Uterus (tissue), 4 donors: ENCODE measurements around the gene DHX9. TPM values are rescaled to one million over a fixed set of nuclear protein-coding genes. Genes with fewer than 3 reads are reported as not detected.

Source experiments
- DNase-seq, 2 donors: peaks; one replicate each; pipeline ENCODE4 v3.0.0-alpha.2; 2019 to 2020
- H3K27ac ChIP-seq, 2 donors: fragments of 200-600 bp; sonication (generic); 1 replicate in 1 of 2; 2 replicates in 1 of 2; pipeline ENCODE4 v1.5.1; 2016 to 2018
- H3K27me3 ChIP-seq, 2 donors: fragments of 200-600 bp; sonication (generic); one replicate each; pipeline ENCODE4 v1.5.1; 2018 to 2019; ENCODE audit warnings: control low read depth in 1 of 2
- H3K36me3 ChIP-seq, 2 donors: fragments of 200-600 bp; sonication (generic); one replicate each; pipeline ENCODE4 v1.5.1; 2019; ENCODE audit warnings: control low read depth in 1 of 2
- H3K4me1 ChIP-seq, 2 donors: fragments of 200-600 bp; sonication (generic); one replicate each; pipeline ENCODE4 v1.5.1; 2018 to 2019; ENCODE audit warnings: control low read depth in 1 of 2
- H3K4me3 ChIP-seq, 2 donors: fragments of 200-600 bp; sonication (generic); 1 replicate in 1 of 2; 2 replicates in 1 of 2; pipeline ENCODE4 v1.5.1; 2018 to 2019; ENCODE audit warnings: mild to moderate bottlenecking in 1 of 2
- H3K9me3 ChIP-seq, 2 donors: fragments of 200-600 bp; sonication (generic); one replicate each; pipeline ENCODE4 v1.5.1; 2019; ENCODE audit warnings: control low read depth in 1 of 2
- POLR2A ChIP-seq, 2 donors: fragments of 450-650 bp; IDR thresholded peaks; one replicate each; pipeline ENCODE4 v1.6.1; 2016; ENCODE audit warnings: antibody characterized with exemption in 2 of 2, mild to moderate bottlenecking in 1 of 2, moderate library complexity in 1 of 2
- intact Hi-C: fragments of 100-400 bp; cut with DNase I; formaldehyde crosslinking; loops from one replicate; pipeline ENCODE4 v1.15.1; 2023; ENCODE audit warnings: low total_unique reads
- total RNA-seq, 4 donors: library from RNA; depleted of rRNA in 3 of 4; stranded (reverse); fragments of >200 nt in 3 of 4; gene quantifications; one replicate each; pipeline versions ENCODE4 v1.1.0 to v1.2.4, GENCODE V29; 2014 to 2023
- TF ChIP-seq, protein P1 (sequence below), 4 experiments: fragments of 200-600 bp in 2 of 4; fragments of 450-650 bp in 2 of 4; sonication (generic) in 2 of 4; IDR thresholded peaks; one replicate each; pipeline ENCODE4 v1.5.1; 2016 to 2019; ENCODE audit warnings: antibody characterized with exemption in 4 of 4, mild to moderate bottlenecking in 2 of 4, moderate library complexity in 1 of 4
- donor health status: DM: yes; HTN: yes; CAD: no.

DHX9 gene
- total RNA-seq, 4 donors from 2014 or later, result 70.0 to 227 (median 151) TPM

DNA sequence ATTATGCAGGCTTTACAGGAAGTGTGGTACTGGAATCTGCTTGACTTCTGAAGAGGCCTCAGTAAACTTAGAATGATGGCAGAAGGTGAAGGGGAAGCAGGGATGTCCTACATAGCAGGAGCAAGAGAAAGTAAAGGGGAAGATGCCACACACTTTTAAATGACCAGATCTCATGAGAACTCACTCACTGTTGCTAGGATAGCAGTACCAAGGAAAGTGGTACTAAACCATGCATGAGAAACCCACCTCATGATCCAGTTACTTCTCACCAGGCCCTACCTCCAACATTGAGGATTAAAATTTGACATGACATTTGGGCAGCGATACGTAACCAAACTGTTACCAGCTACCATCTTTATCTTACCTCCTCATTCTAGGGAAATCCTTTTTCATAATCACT, 9.6 kb downstream of the DHX9 start:
- Histone ChIP-seq H3K4me1 (no peaks in the 10 kb centered on the region), H3K27ac (no peak overlapping the region), H3K27me3 (no peaks in the 10 kb centered on the region), H3K4me3 (no peak overlapping the region), H3K9me3 (no peaks in the 10 kb centered on the region), H3K36me3 (no peaks in the 10 kb centered on the region)
- intact Hi-C loops, result no loop called here
- TF ChIP-seq, protein P1, sequence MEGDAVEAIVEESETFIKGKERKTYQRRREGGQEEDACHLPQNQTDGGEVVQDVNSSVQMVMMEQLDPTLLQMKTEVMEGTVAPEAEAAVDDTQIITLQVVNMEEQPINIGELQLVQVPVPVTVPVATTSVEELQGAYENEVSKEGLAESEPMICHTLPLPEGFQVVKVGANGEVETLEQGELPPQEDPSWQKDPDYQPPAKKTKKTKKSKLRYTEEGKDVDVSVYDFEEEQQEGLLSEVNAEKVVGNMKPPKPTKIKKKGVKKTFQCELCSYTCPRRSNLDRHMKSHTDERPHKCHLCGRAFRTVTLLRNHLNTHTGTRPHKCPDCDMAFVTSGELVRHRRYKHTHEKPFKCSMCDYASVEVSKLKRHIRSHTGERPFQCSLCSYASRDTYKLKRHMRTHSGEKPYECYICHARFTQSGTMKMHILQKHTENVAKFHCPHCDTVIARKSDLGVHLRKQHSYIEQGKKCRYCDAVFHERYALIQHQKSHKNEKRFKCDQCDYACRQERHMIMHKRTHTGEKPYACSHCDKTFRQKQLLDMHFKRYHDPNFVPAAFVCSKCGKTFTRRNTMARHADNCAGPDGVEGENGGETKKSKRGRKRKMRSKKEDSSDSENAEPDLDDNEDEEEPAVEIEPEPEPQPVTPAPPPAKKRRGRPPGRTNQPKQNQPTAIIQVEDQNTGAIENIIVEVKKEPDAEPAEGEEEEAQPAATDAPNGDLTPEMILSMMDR (IDR thresholded peaks at IDR 0.05), result no peak
- TF ChIP-seq POLR2A (IDR thresholded peaks at IDR 0.05), result no peak
- no peak for DNase-seq

DNA sequence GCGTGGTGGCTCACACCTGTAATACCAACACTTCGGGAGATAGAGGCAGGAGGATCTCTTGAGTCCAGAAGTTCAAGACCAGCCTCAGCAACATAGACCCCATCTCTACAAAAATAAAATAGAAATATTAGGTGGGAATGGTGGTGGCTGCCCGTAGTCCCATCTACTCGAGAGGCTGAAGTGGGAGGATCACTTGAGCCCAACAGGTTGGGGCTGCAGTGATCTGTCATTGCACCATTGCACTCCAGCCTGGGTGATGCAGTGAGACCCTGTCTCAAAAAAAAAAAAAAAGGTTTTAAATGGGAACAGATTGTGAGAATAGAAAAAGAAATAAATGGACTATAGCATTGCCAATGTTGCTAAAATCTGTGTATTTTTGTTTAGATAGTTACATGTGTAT, 11.2 kb downstream of the DHX9 start:
- no peak overlapping the region for H3K4me3 ChIP-seq
- no peaks in the 10 kb centered on the region for H3K36me3 ChIP-seq
- no peaks in the 10 kb centered on the region for H3K9me3 ChIP-seq
- TF ChIP-seq, protein P1 (IDR thresholded peaks at IDR 0.05), result no peak
- no peak for TF ChIP-seq POLR2A (IDR thresholded peaks at IDR 0.05)
- H3K27me3 ChIP-seq, result no peaks in the 10 kb centered on the region
- intact Hi-C loops, result no loop called here
- no peak for DNase-seq
- no peak overlapping the region for H3K27ac ChIP-seq
- H3K4me1 ChIP-seq, result no peaks in the 10 kb centered on the region

DNA sequence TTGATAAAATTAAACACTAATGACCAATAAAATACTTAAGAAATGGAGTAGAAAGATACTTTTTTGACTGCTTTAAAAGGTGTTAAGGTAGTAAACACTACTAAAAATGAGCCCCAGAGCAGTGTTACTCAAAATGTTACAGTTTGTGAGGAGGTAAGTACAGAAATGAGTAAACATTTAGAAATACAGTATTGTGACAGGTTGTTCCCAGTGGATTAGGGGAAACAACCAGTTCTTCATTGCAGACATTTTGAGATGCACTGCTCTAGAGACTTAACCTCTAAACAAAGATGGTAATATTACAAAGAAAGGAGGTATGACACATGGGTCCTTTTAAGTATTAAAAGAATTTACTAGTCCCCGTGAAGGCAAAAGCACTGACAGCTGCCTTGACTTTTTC, 12.7 kb downstream of the DHX9 start:
- intact Hi-C loops, result no loop called here
- TF ChIP-seq, protein P1 (IDR thresholded peaks at IDR 0.05), result no peak
- no peak for TF ChIP-seq POLR2A (IDR thresholded peaks at IDR 0.05)
- Histone ChIP-seq H3K27ac (no peak overlapping the region), H3K27me3 (no peaks in the 10 kb centered on the region), H3K9me3 (no peaks in the 10 kb centered on the region), H3K4me3 (no peak overlapping the region), H3K4me1 (no peaks in the 10 kb centered on the region), H3K36me3 (no peaks in the 10 kb centered on the region)
- no peak for DNase-seq

DNA sequence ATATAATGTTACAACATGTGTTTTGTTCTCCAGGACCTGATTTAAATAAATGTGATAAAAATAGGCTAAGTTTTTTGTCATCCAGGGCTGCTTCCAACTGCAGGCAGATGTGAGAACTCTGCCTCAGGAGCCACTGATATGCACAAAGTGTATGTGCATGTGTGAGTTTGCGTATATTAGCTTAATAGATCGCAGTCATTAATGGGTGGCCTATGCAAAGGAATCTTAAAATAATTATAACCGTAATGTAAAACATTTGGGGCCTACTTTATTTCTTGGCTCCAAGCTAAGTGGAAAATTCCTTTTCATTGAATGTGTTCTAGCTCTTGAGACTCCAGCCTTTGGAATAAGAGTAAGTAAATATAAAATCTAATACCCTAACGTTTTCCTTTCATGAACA, 16.8 kb downstream of the DHX9 start:
- no peaks in the 10 kb centered on the region for H3K4me1 ChIP-seq
- no peaks in the 10 kb centered on the region for H3K27me3 ChIP-seq
- H3K36me3 ChIP-seq, result no peaks in the 10 kb centered on the region
- H3K4me3 ChIP-seq, result no peak overlapping the region
- no peak for DNase-seq
- no peak overlapping the region for H3K27ac ChIP-seq
- TF ChIP-seq, protein P1 (IDR thresholded peaks at IDR 0.05), result no peak
- no peak for TF ChIP-seq POLR2A (IDR thresholded peaks at IDR 0.05)
- intact Hi-C loops, result no loop called here
- no peaks in the 10 kb centered on the region for H3K9me3 ChIP-seq

DNA sequence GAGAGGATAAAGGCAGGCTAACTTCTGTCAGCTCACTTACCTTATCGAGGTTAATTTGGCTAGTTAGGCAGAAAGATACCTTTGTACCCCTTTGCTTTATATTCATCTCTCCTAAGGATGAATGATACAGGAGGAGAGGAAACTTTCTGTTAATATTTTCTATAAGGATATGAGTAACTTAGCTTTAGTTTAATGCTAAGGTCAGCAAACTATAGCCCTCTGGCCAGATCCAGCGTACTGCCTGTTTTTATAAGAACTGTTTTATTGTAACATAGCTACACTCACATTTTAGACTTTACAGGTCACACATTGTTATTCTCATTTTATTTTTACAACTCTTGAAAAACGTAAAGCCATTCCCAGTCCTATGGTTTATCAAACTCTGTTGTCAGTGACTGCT, 18.1 kb downstream of the DHX9 start:
- intact Hi-C loops, result no loop called here
- no peak for DNase-seq
- no peaks in the 10 kb centered on the region for H3K9me3 ChIP-seq
- no peaks in the 10 kb centered on the region for H3K27me3 ChIP-seq
- H3K4me1 ChIP-seq, result no peaks in the 10 kb centered on the region
- TF ChIP-seq POLR2A (IDR thresholded peaks at IDR 0.05), result no peak
- TF ChIP-seq, protein P1 (IDR thresholded peaks at IDR 0.05), result no peak
- H3K36me3 ChIP-seq, result no peaks in the 10 kb centered on the region
- H3K27ac ChIP-seq, result no peak overlapping the region
- H3K4me3 ChIP-seq, result no peak overlapping the region
